Sigmoid colon (tissue), 7 donors: ENCODE data around the gene UTP15. TPM values are rescaled to one million over a fixed set of nuclear protein-coding genes. Genes with fewer than 3 reads are reported as not detected.

Experiments used
- DNase-seq: peaks from one replicate; pipeline ENCODE4 v3.0.0-alpha.2; 2019
- H3K27ac ChIP-seq, 4 donors: fragments of 200-600 bp; sonication (generic); one replicate each; pipeline ENCODE4 v1.5.1; 2016 to 2019; ENCODE audit warnings: mild to moderate bottlenecking in 1 of 4
- H3K27me3 ChIP-seq, 3 donors: fragments of 200-600 bp; sonication (generic); one replicate each; pipeline ENCODE4 v1.5.1; 2019; ENCODE audit warnings: mild to moderate bottlenecking in 1 of 3
- H3K36me3 ChIP-seq, 4 donors: fragments of 200-600 bp; sonication (generic); one replicate each; pipeline ENCODE4 v1.5.1; 2016 to 2019
- H3K4me1 ChIP-seq, 4 donors: fragments of 200-600 bp; sonication (generic); one replicate each; pipeline ENCODE4 v1.5.1; 2017 to 2019
- H3K4me3 ChIP-seq, 4 donors: fragments of 200-600 bp; sonication (generic); one replicate each; pipeline ENCODE4 v1.5.1; 2017 to 2019; ENCODE audit warnings: mild to moderate bottlenecking in 2 of 4, moderate library complexity in 1 of 4
- H3K9me3 ChIP-seq, 4 donors: fragments of 200-600 bp in 3 of 4; sonication (generic) in 3 of 4; one replicate each; pipeline versions ENCODE4 v1.5.1 to v1.6.1; 2013 to 2019
- EP300 ChIP-seq, 4 donors: sonication (generic); formaldehyde crosslinking; IDR thresholded peaks; one replicate each; pipeline ENCODE4 v1.6.1; 2017; ENCODE audit warnings: antibody characterized with exemption in 4 of 4
- POLR2A ChIP-seq, 2 donors: fragments of 450-650 bp; IDR thresholded peaks; one replicate each; pipeline ENCODE4 v1.6.1; 2016; ENCODE audit warnings: antibody characterized with exemption in 2 of 2, mild to moderate bottlenecking in 2 of 2, moderate library complexity in 2 of 2
- POLR2AphosphoS5 ChIP-seq, 4 donors: sonication (generic); formaldehyde crosslinking; IDR thresholded peaks; one replicate each; pipeline ENCODE4 v1.6.1; 2017; ENCODE audit warnings: antibody characterized with exemption in 4 of 4
- WGBS, 2 donors: extraction: QIAGEN DNeasy Blood & Tissue Kit; methylation state at CpG; one replicate each; pipeline ENCODE4 v1.1.7; 2013; 5-methylcytosine and 5-hydroxymethylcytosine counted together
- intact Hi-C: fragments of 100-400 bp; cut with DNase I; formaldehyde crosslinking; loops from one replicate; pipeline ENCODE4 v1.15.1; 2023
- polyA plus RNA-seq, 3 donors: library from polyadenylated mRNA; stranded (reverse); fragments of 200-250 nt; gene quantifications; one replicate each; pipeline ENCODE4 v1.2.3, GENCODE V29; 2013
- total RNA-seq, 4 donors: library from RNA; depleted of rRNA; stranded (reverse); fragments of >200 nt; gene quantifications; one replicate each; pipeline ENCODE4 v1.1.0, GENCODE V29; 2016
- TF ChIP-seq, protein P1 (sequence below), 4 experiments: fragments of 450-650 bp in 3 of 4; fragments of 200-600 bp in 1 of 4; IDR thresholded peaks; one replicate each; pipeline ENCODE4 v1.5.1; 2016 to 2019; ENCODE audit warnings: antibody characterized with exemption in 4 of 4, mild to moderate bottlenecking in 3 of 4, moderate library complexity in 2 of 4
- donor health status: healthy with polysubstance abuse.
- donor health status: Bipolar disorder and iron deficiency.
- donor health status: healthy.

The UTP15 gene
- total and polyA plus RNA-seq, 7 donors, result 2.8 to 27.8 (median 14.4) TPM

- no peak for DNase-seq
- intact Hi-C loops, result no loop called here
- Histone ChIP-seq H3K27me3 (no peaks in the 10 kb centered on the region), H3K27ac (peak overlapping the region in 1 of 4 donors; percentile 0), H3K36me3 (no peaks in the 10 kb centered on the region), H3K9me3 (no peaks in the 10 kb centered on the region), H3K4me1 (no peaks in the 10 kb centered on the region), H3K4me3 (no peak overlapping the region)
- TF ChIP-seq, protein P1, sequence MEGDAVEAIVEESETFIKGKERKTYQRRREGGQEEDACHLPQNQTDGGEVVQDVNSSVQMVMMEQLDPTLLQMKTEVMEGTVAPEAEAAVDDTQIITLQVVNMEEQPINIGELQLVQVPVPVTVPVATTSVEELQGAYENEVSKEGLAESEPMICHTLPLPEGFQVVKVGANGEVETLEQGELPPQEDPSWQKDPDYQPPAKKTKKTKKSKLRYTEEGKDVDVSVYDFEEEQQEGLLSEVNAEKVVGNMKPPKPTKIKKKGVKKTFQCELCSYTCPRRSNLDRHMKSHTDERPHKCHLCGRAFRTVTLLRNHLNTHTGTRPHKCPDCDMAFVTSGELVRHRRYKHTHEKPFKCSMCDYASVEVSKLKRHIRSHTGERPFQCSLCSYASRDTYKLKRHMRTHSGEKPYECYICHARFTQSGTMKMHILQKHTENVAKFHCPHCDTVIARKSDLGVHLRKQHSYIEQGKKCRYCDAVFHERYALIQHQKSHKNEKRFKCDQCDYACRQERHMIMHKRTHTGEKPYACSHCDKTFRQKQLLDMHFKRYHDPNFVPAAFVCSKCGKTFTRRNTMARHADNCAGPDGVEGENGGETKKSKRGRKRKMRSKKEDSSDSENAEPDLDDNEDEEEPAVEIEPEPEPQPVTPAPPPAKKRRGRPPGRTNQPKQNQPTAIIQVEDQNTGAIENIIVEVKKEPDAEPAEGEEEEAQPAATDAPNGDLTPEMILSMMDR (IDR thresholded peaks at IDR 0.05), result no peak
- TF ChIP-seq POLR2A (IDR thresholded peaks at IDR 0.05) (no peak), POLR2AphosphoS5 (IDR thresholded peaks at IDR 0.05) (no peak), EP300 (IDR thresholded peaks at IDR 0.05) (no peak)
- 69 to 70% methylated on average over 9 of the region's 9 CpGs for WGBS, 2 donors
Measured at GRCh38 chr5:73617510-73618279, 52.2 kb downstream of the UTP15 start.

DNA sequence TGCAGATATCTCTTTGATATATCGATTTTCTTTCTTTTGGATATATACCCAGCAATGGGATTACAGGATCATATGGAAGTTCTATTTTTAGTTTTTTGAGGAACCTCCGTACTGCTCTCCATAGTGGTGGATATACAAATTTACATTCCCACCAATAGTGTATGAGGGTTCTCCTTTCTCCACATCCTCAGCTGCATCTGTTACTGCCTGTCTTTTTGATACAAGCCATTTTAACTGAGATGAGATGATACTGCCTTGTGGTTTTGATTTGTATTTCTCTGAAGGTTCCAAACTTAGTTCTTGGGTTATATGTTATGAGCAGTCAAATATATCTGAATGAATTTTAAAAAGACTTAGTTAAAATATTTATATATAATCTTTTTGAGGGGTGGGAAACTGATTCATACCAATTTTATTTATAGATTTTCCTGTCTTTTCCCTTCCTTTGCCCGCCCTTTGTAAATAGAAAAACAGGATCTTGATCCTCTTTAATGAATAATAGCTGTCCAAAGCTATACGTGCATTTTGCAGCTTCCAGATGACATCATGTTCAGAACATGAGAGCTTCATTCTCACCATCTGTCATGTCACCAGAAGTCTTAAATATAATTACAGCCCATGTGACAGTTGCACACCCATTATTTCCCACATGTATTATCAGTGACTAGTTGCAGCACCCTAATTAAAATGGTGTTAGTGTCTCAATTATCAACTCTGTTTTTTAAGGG, 54.2 kb downstream of the UTP15 start:
- DNase-seq, result no peak
- Histone ChIP-seq H3K27me3 (no peaks in the 10 kb centered on the region), H3K9me3 (no peaks in the 10 kb centered on the region), H3K36me3 (no peaks in the 10 kb centered on the region), H3K4me3 (no peak overlapping the region), H3K4me1 (no peaks in the 10 kb centered on the region), H3K27ac (no peak overlapping the region)
- TF ChIP-seq POLR2A (IDR thresholded peaks at IDR 0.05), result no peak
- TF ChIP-seq, protein P1 (IDR thresholded peaks at IDR 0.05), result no peak
- no peak for TF ChIP-seq POLR2AphosphoS5 (IDR thresholded peaks at IDR 0.05)
- TF ChIP-seq EP300 (IDR thresholded peaks at IDR 0.05), result no peak
- 77 to 79% methylated on average over 4 of the region's 4 CpGs for WGBS, 2 donors
- intact Hi-C loops, result no loop called here

DNA sequence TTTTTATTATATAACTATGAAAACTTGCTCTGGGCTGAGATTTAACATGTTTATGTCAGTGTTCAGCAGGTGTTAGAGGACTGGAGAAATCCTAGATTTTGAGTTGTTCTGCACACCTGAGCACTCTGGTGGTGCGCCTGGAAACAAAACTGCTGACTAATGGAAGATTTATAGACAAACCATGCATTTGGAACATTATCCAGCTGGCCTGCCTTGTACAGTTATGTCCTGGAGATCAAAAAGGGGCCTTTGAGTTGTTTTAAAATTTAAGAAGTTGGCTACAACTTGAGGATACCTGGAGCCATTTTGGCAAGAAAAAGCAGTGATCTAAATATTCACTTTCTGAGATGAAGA, 54.8 kb downstream of the UTP15 start:
- Histone ChIP-seq H3K27me3 (no peaks in the 10 kb centered on the region), H3K9me3 (no peaks in the 10 kb centered on the region), H3K27ac (no peak overlapping the region), H3K4me3 (no peak overlapping the region), H3K4me1 (peaks cover 0 to 3% (median 1%) of the 10 kb centered on the region in 4 donors), H3K36me3 (no peaks in the 10 kb centered on the region)
- DNase-seq, result no peak
- TF ChIP-seq POLR2AphosphoS5 (IDR thresholded peaks at IDR 0.05) (no peak), EP300 (IDR thresholded peaks at IDR 0.05) (no peak), POLR2A (IDR thresholded peaks at IDR 0.05) (no peak)
- 86 to 95% methylated on average over 1 of the region's 1 CpG for WGBS, 2 donors
- intact Hi-C loops, result no loop called here

DNA sequence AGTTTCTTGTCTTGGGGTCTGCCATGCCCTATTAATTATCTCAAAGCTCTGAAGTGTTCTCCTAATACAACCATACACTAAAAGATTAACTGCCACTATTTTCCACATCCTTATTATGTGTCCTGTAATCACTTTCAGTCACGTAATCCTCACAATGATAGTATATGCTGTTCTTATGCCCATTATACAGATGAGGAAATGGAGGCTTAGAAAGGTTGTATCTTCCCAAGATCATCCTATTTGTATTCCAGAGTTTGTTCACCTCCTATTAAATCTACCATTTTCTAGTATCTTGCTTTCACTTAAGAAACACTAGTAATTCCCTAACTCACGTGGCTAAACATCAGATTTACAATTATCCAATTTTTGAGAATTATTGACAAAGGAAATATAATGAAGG, 57.5 kb downstream of the UTP15 start:
- no peak overlapping the region for H3K27ac ChIP-seq
- TF ChIP-seq POLR2A (IDR thresholded peaks at IDR 0.05), result no peak
- TF ChIP-seq EP300 (IDR thresholded peaks at IDR 0.05), result no peak
- TF ChIP-seq POLR2AphosphoS5 (IDR thresholded peaks at IDR 0.05), result no peak
- TF ChIP-seq, protein P1 (IDR thresholded peaks at IDR 0.05), result no peak
- intact Hi-C loops, result no loop called here
- no peaks in the 10 kb centered on the region for H3K36me3 ChIP-seq
- peaks cover 0 to 13% (median 10%) of the 10 kb centered on the region in 4 donors for H3K4me1 ChIP-seq
- no peak overlapping the region for H3K4me3 ChIP-seq
- H3K9me3 ChIP-seq, result no peaks in the 10 kb centered on the region
- H3K27me3 ChIP-seq, result peaks cover 0 to 3% (median 0%) of the 10 kb centered on the region in 3 donors
- 91 to 95% methylated on average over 2 of the region's 2 CpGs for WGBS, 2 donors
- DNase-seq, result no peak

DNA sequence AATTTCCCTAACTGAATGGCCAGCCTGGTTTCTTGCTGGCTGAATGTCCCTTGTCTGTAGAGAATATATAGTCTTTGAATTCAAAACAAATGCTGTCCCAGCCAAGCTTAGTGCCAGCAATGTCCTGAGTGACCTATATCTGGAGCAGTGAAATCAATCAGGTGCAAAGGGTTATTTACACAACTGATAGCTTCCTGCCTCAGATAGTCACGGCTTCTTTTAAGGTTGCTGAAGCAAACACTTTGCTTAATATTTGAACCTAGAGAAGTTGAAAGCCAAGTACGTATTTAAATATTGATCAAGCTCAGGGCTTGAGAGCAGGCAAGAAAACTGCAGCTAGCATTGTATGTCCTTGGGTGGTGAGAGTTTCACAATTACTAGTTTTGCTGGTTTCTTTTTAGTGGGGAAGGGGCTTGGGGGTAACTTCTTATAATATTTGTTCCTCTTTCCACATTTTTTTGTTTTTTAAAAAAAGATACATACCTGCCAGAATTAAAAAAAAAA, 58.4 kb downstream of the UTP15 start:
- H3K27ac ChIP-seq, result no peak overlapping the region
- intact Hi-C loops, result no loop called here
- no peaks in the 10 kb centered on the region for H3K9me3 ChIP-seq
- peaks cover 0 to 3% (median 0%) of the 10 kb centered on the region in 3 donors for H3K27me3 ChIP-seq
- no peak overlapping the region for H3K4me3 ChIP-seq
- DNase-seq, result no peak
- no peaks in the 10 kb centered on the region for H3K36me3 ChIP-seq
- 18 to 60% methylated on average over 2 of the region's 2 CpGs for WGBS, 2 donors
- no peak for TF ChIP-seq POLR2AphosphoS5 (IDR thresholded peaks at IDR 0.05)
- no peak for TF ChIP-seq EP300 (IDR thresholded peaks at IDR 0.05)
- no peak for TF ChIP-seq POLR2A (IDR thresholded peaks at IDR 0.05)
- TF ChIP-seq, protein P1 (IDR thresholded peaks at IDR 0.05), result no peak
- peaks cover 0 to 13% (median 10%) of the 10 kb centered on the region in 4 donors for H3K4me1 ChIP-seq
